Karpas-422 (cell line): ENCODE measurements around the gene ZNF157. TPM values are rescaled to one million over a fixed set of nuclear protein-coding genes. Genes with fewer than 3 reads are reported as not detected.

ENCODE experiments used
- DNase-seq: peaks from one replicate; pipeline ENCODE4 v3.0.0-alpha.2; 2015
- H2AFZ ChIP-seq: fragments of 200-600 bp; sonication (generic); 2 replicates; pipeline ENCODE4 v1.6.1; 2014; ENCODE audit warnings: antibody characterized with exemption, low read length, mixed read lengths
- H3K27ac ChIP-seq: fragments of 200-600 bp; sonication (generic); 2 replicates; pipeline ENCODE4 v1.5.1; 2014; ENCODE audit warnings: mild to moderate bottlenecking, low read length, moderate library complexity
- H3K27me3 ChIP-seq: fragments of 200-600 bp; sonication (generic); 2 replicates; pipeline ENCODE4 v1.6.1; 2014; ENCODE audit warnings: low read length, mixed read lengths
- H3K36me3 ChIP-seq: fragments of 200-600 bp; sonication (generic); 2 replicates; pipeline ENCODE4 v1.6.1; 2014; ENCODE audit warnings: low read length, mixed read lengths; ENCODE audit not compliant: insufficient read depth
- H3K4me1 ChIP-seq: fragments of 200-600 bp; sonication (generic); 2 replicates; pipeline ENCODE4 v1.6.1; 2014; ENCODE audit warnings: mild to moderate bottlenecking, low read length, mixed read lengths
- H3K4me2 ChIP-seq: fragments of 200-600 bp; sonication (generic); 2 replicates; pipeline ENCODE4 v1.6.1; 2014; ENCODE audit warnings: low read length, low read depth, mild to moderate bottlenecking; ENCODE audit not compliant: poor library complexity, severe bottlenecking
- H3K4me3 ChIP-seq: fragments of 200-600 bp; sonication (generic); 2 replicates; pipeline ENCODE4 v1.5.1; 2014; ENCODE audit warnings: mild to moderate bottlenecking, antibody characterized with exemption, low read length, mixed read lengths
- H3K79me2 ChIP-seq: fragments of 200-600 bp; sonication (generic); 2 replicates; pipeline ENCODE4 v1.6.1; 2014; ENCODE audit warnings: mild to moderate bottlenecking, low read length, mixed read lengths
- H3K9ac ChIP-seq: fragments of 200-600 bp; sonication (generic); 2 replicates; pipeline ENCODE4 v1.6.0; 2014; ENCODE audit warnings: low read length
- H3K9me2 ChIP-seq: fragments of 200-600 bp; sonication (generic), shearing (Covaris generic); replicated peaks from 2 replicates; pipeline ENCODE4 v1.6.0; 2014; ENCODE audit warnings: mild to moderate bottlenecking, low read length, moderate library complexity; ENCODE audit not compliant: insufficient read depth
- H3K9me3 ChIP-seq: fragments of 300-700, 200-600 bp; sonication (generic); 2 replicates; pipeline ENCODE4 v1.6.1; 2014; ENCODE audit warnings: low read length, mixed read lengths
- H4K20me1 ChIP-seq: fragments of 200-600 bp; sonication (generic); 2 replicates; pipeline ENCODE4 v1.6.1; 2014; ENCODE audit warnings: mild to moderate bottlenecking, antibody characterized with exemption, low read length, low read depth; ENCODE audit not compliant: insufficient read depth
- small RNA-seq: library from RNA; depleted of rRNA; stranded (forward); fragments of <200 nt; gene quantifications from one replicate; pipeline ENCODE3, GENCODE V24; 2014
- total RNA-seq: library from RNA; depleted of rRNA; stranded (reverse); fragments of >200 nt; shearing (Covaris generic); gene quantifications from 2 replicates; pipeline ENCODE4 v1.2.3, GENCODE V29; 2014; ENCODE audit warnings: low replicate concordance; rRNA removed

The ZNF157 gene
- total RNA-seq, 1 experiment from 2014 or later = 0.52 TPM

GRCh38 chrX:47452112-47452511 is 81.7 kb downstream of the ZNF157 start:
- no peaks in the 10 kb centered on the region for H3K9me2 ChIP-seq
- no peak overlapping the region for H3K9ac ChIP-seq
- no peaks in the 10 kb centered on the region for H3K27me3 ChIP-seq
- H3K36me3 ChIP-seq = peaks cover 64% of the 10 kb centered on the region
- no peak for DNase-seq
- H3K79me2 ChIP-seq = no peaks in the 10 kb centered on the region
- H2AFZ ChIP-seq = no peak overlapping the region
- no peak overlapping the region for H3K4me3 ChIP-seq
- H4K20me1 ChIP-seq = no peaks in the 10 kb centered on the region
- no peaks in the 10 kb centered on the region for H3K4me1 ChIP-seq
- H3K27ac ChIP-seq = no peak overlapping the region
- H3K9me3 ChIP-seq = peaks cover 29% of the 10 kb centered on the region
- no peak overlapping the region for H3K4me2 ChIP-seq

DNA sequence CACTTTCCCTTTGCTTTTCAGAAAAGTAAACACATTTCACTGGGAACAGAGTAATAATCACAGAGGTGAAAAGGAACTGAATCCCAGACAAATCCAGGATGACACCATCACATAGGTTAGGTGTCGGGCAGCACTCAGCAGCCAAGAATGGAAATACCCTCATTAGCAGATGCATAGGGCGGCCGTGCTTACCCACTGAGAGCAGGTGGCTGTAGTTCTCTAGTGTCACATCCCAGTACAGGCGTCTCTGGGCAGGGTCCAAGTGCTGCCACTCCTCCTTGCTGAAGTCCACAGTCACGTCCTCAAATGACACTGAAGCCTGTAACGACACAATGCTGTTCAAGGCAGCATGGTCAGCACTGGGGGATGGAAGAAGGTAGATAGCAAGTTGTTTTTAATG is 85.7 kb downstream of the ZNF157 start:
- H3K9me3 ChIP-seq = no peaks in the 10 kb centered on the region; the same call in none of the 2 replicates
- H3K36me3 ChIP-seq = peaks cover 42% of the 10 kb centered on the region
- H3K79me2 ChIP-seq = no peaks in the 10 kb centered on the region
- H3K9ac ChIP-seq = no peak overlapping the region
- no peaks in the 10 kb centered on the region for H3K27me3 ChIP-seq
- no peak overlapping the region for H2AFZ ChIP-seq
- H3K27ac ChIP-seq = no peak overlapping the region
- no peak for DNase-seq
- H3K4me2 ChIP-seq = no peak overlapping the region
- H3K4me3 ChIP-seq = no peak overlapping the region
- no peaks in the 10 kb centered on the region for H3K9me2 ChIP-seq
- H4K20me1 ChIP-seq = no peaks in the 10 kb centered on the region
- no peaks in the 10 kb centered on the region for H3K4me1 ChIP-seq

- Histone ChIP-seq H3K79me2 (no peaks in the 10 kb centered on the region), H3K4me1 (no peaks in the 10 kb centered on the region), H3K36me3 (peaks cover 28% of the 10 kb centered on the region), H3K9ac (no peak overlapping the region), H2AFZ (no peak overlapping the region), H3K27me3 (no peaks in the 10 kb centered on the region), H3K4me2 (no peak overlapping the region), H3K9me3 (no peaks in the 10 kb centered on the region; the same call in none of the 2 replicates), H4K20me1 (no peaks in the 10 kb centered on the region), H3K27ac (no peak overlapping the region), H3K4me3 (no peak overlapping the region), H3K9me2 (no peaks in the 10 kb centered on the region)
- no peak for DNase-seq
Observed at GRCh38 chrX:47458528-47458927, 88.2 kb downstream of the ZNF157 start.

DNA sequence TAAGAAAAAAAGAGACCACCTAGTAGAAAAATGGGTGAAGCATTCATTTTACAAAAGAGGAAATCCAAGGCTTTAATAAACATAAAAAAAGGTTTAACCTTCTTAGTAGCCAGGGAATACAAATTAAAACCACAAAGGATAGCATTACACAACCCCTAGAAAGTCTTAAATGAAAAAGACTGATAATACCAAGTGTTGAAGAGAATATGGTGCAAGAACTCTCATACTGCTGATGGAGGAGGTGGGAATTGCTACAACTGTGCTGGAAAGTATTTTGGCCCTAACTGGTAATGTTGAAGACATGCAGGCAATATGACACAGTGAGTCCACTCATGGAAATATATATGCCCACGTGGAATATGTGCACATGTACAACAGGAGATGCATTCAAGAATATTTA is 90.2 kb downstream of the ZNF157 start:
- Histone ChIP-seq H3K9me2 (no peaks in the 10 kb centered on the region), H3K9ac (no peak overlapping the region), H3K9me3 (no peaks in the 10 kb centered on the region), H4K20me1 (no peaks in the 10 kb centered on the region), H3K4me1 (no peaks in the 10 kb centered on the region), H3K36me3 (peaks cover 17% of the 10 kb centered on the region), H3K27me3 (no peaks in the 10 kb centered on the region), H3K4me3 (no peak overlapping the region), H2AFZ (no peak overlapping the region), H3K27ac (no peak overlapping the region), H3K4me2 (no peak overlapping the region), H3K79me2 (no peaks in the 10 kb centered on the region)
- DNase-seq = no peak

Small RNA genes within 50 kb of the gene (small RNA-seq; reads per million reads assigned to genes)
- gene SNORA11C = 0.87 reads per million, percentile 25 among the genes with 10 or more reads in this experiment

Other genes starting within 250 kb of the ZNF157 start
- 122 and 154 TPM in 2 replicates for gene NDUFB11, start 225.9 kb upstream of the ZNF157 start, total RNA-seq
- 32.5 and 47.0 TPM in 2 replicates for gene RBM10, start 225.4 kb upstream of the ZNF157 start, total RNA-seq
- gene UBA1, start 176.7 kb upstream of the ZNF157 start, total RNA-seq = 178 and 214 TPM in 2 replicates
- 45.4 and 45.9 TPM in 2 replicates for gene CDK16, start 151.9 kb upstream of the ZNF157 start, total RNA-seq
- gene USP11, start 137.6 kb upstream of the ZNF157 start, total RNA-seq = 30.9 and 40.7 TPM in 2 replicates
- 9.7 and 11.1 TPM in 2 replicates for gene ZNF41, start 112.6 kb downstream of the ZNF157 start, total RNA-seq
- 16.4 and 16.5 TPM in 2 replicates for gene ARAF, start 190.6 kb downstream of the ZNF157 start, total RNA-seq
- 0.29 and 0.56 TPM in 2 replicates for gene TIMP1, start 211.9 kb downstream of the ZNF157 start, total RNA-seq
- not detected in 2 replicates for gene SYN1, start 249.3 kb downstream of the ZNF157 start, total RNA-seq